H1 (cell line): ENCODE measurements around the gene RTTN.

Source experiments
- CTCF ChIP-seq, 3 experiments: IDR thresholded peaks; 1 replicate in 2 of 3; 2 replicates in 1 of 3; pipeline versions ENCODE4 v1.5.1 to v1.6.1; 2011; ENCODE audit warnings: low read length in 3 of 3, mild to moderate bottlenecking in 3 of 3, inconsistent platforms in 2 of 3, low read depth in 1 of 3, moderate library complexity in 1 of 3; ENCODE audit not compliant: insufficient read depth in 1 of 3; ENCODE audit errors: control extremely low read depth in 1 of 3
- POLR2A ChIP-seq, 2 experiments: IDR thresholded peaks; 1 replicate in 1 of 2; 2 replicates in 1 of 2; pipeline ENCODE4 v1.6.1; 2011; ENCODE audit warnings: low read depth in 2 of 2, low read length in 2 of 2, mild to moderate bottlenecking in 2 of 2; ENCODE audit errors: control extremely low read depth in 1 of 2
- RAD21 ChIP-seq, 2 experiments: IDR thresholded peaks in 1 of 2; conservative IDR thresholded peaks in 1 of 2; 2 replicates each; pipeline ENCODE4 v1.6.1; 2011; ENCODE audit warnings: low read depth in 2 of 2, low read length in 2 of 2, improper control_type of control experiment in 1 of 2, inconsistent platforms in 1 of 2, mild to moderate bottlenecking in 1 of 2, moderate library complexity in 1 of 2

GRCh38 chr18:70232261-70232660 lies 26.8 kb upstream of the RTTN start:
- no peak for TF ChIP-seq RAD21 (IDR thresholded peaks at IDR 0.05 in 1 of 2, conservative IDR thresholded peaks at IDR 0.05 in 1 of 2; ENCODE audit: low read depth in 2 of 2, low read length in 2 of 2)
- TF ChIP-seq POLR2A (IDR thresholded peaks at IDR 0.05; ENCODE audit: control extremely low read depth in 1 of 2, low read depth in 2 of 2, low read length in 2 of 2), result no peak
- no peak for TF ChIP-seq CTCF (IDR thresholded peaks at IDR 0.05; ENCODE audit: control extremely low read depth in 1 of 3, insufficient read depth in 1 of 3, low read depth in 1 of 3, low read length in 3 of 3)
